Erythroblast (primary cell): ENCODE measurements around the gene C1orf56.

Source experiments
- GATA1 ChIP-seq: IDR thresholded peaks from 2 replicates; pipeline ENCODE4 v1.6.1; 2011; ENCODE audit warnings: low read depth, mild to moderate bottlenecking, control low read depth, low read length, moderate library complexity
- POLR2A ChIP-seq: IDR thresholded peaks from 2 replicates; pipeline ENCODE4 v1.6.1; 2011; ENCODE audit warnings: mild to moderate bottlenecking, low read length

DNA sequence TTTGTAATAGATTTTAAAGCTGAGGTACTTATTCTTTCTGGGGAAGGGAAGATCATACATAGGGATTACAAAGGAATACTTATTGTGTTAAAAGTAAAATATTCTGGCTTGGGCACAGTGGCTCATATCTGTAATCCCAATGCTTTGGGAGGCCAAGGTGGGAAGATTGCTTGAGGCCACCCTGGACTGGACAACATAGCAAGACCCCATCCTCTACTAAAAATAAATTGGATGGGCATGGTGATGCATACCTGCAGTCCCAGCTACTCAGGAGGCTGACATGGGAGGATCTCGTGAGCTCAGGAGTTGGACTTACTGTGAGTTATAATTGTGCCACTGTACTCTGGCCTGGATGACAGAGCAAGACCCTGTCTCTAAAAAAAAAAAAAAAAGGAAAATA is 50.6 kb downstream of the C1orf56 start:
- no peak for TF ChIP-seq POLR2A
- no peak for TF ChIP-seq GATA1
